HG03108 (cell line): ENCODE data around the gene KHDC4.

Experiments used
- ATAC-seq: cut with Tn5 transposase; IDR thresholded peaks from one replicate; pipeline ENCODE4 v1.9.1; 2021; ENCODE audit warnings: moderate library complexity; ENCODE audit not compliant: unreplicated experiment

The KHDC4 gene

DNA sequence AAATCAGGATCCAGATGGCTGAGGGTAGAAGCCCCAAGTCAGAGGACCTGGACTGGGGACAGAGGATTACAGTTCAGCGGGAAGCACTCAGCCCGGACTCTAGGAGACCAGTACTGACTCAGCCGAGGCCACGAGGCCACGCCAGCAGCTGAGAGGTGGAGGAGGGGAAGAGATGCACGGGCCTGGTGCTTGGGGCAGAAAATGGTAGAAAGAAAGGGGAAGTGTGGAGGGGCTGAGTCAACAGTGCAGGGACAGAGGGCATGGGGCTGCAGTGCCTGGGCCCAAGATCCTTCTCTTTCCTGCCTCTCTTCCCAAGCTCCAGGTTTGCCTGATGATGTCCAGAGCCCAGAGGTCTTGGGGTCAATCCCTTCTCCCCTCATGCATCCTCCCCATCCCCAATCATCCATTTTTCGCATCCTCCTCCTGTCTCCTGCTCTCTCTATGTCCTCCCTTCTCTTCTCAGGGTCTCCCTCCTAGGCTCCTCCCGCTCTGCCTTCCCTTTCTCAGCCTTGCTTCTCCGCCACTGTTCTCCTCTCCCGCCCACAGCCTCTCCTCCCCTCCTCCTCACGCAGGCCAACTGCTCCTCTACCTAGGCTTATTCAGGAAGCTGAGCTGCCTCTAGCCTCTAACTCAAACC lies 36.4 kb upstream of the KHDC4 start:
- ATAC-seq: no peak

DNA sequence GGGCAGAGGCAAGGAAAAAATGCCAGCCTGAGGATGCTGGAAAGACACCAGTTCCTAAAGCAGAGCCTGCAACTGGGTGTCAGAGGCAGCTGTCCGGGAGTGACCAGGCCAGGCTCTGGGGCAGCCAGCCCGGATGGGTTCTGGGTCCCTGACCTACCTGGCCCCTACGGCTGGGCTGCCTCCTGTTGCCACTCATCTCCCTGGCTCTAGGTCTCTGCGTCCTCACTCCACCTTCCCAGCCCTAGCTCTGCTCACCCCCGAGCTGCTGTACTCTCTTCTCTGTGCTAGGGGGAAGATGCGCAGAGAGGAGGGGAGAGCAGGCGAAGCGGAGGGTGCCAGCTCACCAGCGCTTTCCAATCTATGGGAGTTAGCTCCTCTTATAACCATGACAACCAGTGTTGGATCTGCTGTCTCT lies 35.2 kb upstream of the KHDC4 start:
- ATAC-seq: no peak

- ATAC-seq: no peak
Observed at GRCh38 chr1:155968670-155969069, 34.5 kb upstream of the KHDC4 start.

DNA sequence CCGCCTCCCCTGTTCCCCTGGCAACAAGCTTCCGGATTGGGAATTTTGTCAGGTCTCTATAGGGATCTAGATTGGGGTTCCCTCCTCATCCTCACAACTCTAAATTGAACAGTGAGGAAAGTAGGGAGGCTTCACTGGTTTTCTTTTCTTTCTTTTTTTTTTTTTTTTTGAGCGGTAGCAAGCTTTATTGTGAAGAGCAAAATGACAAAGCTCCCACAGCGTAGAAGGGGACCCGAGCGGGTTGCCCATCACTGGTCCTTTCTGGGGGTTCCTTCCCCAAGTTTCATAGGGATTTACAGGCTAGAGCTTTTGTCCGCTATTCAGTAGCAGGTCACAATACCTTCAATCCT lies 33.8 kb upstream of the KHDC4 start:
- ATAC-seq: no peak

GRCh38 chr1:155967341-155968050 lies 33.3 kb upstream of the KHDC4 start:
- no peak for ATAC-seq

DNA sequence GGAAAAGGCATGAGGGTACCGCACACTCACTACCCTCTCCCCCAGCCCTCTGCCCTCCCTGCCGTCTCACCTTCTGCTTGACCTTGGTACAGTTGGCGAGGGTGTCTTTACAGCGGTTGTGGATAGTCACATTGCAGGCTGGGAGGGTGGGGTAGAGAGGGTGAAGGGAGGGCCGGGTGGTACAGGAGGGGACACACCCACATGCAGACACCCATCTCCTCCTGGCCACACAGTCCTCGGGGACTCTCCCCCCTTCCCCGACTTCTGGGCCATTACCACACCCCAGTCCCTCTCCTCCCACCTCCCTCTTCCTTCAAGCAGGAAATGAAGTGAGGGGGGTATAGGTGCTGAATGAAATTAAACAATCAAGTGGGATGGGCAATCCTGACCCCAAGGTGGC lies 32.5 kb upstream of the KHDC4 start:
- ATAC-seq: no peak

DNA sequence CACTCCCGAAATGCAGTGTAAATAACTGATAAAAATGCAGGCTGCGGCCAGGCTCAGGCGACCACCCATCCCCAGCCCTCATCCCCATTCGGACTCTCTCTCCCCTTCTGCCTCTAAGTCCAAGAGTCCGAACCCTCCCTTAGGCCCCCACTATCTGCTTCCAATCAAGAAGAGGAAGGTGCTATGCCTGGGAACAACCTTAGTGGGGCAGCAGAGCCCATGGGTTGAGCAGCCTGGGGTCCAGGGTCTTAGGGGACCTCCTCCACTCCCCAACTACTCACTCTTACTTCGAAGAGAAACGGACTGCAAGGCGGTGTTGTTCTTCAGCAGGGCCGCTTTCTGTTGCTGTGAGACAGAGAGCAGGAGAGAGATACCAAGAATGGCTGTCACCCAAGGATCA lies 31.9 kb upstream of the KHDC4 start:
- ATAC-seq: no peak

- ATAC-seq: no peak
Observed at GRCh38 chr1:155964193-155964592, 30.0 kb upstream of the KHDC4 start.

DNA sequence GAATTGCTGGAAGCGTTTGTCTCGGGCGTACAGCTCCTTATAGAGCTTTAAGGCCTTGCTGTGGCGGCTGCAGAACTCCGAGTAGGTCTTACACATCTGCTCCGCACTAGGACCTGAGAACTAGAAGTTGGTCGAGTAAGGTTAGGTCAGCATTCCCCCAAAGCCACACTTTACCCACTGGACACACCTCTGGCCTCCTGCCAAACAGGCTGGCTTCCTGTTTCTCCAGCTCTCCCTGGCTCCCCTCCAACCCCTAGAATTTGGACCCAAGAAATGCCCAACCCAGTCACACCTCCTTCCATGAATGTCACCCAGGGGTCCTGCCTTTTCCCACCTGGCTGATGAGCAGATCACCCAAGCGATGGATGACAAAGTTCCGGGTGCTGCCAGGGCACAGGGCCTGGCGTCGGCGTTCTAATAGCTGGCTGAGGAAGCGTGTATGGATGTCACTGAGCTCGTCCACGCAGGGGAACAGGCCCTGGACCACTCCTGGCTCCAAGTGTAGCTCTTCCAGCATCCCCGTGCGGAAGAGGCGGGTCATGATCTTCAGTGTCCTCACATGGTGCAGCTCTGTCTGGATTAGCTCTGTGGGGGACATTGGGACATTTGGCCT lies 28.5 kb upstream of the KHDC4 start:
- ATAC-seq: no peak

- no peak for ATAC-seq
Observed at GRCh38 chr1:155961937-155962336, 27.7 kb upstream of the KHDC4 start.

DNA sequence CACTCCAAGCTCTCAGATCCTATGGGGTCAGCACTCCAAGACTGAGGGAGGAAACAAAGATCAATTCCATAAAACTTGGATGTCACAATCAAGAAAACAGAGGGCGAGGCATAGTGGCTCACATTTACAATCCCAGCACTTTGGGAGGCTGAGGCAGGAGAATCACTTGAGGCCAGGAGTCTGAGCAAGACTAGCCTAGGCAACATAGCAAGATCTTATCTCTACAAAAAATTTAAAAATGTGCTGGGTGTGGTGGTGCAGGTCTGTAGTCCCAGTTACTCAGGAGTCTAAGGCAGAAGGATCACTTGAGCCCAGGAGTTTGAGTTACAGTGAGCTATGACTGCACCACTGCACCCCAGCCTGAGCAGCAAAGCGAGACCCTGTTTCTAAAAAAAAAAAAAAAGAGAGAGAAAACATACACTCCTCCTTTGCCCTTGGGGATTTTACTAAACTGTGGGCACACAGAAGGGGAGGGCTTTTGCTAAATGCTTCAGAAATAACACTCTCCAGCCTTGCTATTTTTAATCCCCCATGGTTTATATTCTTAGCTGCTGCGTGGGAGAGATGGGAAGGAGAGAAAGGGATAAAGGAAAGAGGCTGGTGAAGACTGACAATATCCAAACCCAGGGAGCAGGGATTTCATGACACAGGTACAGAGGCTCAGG lies 26.0 kb upstream of the KHDC4 start:
- no peak for ATAC-seq

GRCh38 chr1:155957411-155957915 lies 23.2 kb upstream of the KHDC4 start:
- no peak for ATAC-seq

DNA sequence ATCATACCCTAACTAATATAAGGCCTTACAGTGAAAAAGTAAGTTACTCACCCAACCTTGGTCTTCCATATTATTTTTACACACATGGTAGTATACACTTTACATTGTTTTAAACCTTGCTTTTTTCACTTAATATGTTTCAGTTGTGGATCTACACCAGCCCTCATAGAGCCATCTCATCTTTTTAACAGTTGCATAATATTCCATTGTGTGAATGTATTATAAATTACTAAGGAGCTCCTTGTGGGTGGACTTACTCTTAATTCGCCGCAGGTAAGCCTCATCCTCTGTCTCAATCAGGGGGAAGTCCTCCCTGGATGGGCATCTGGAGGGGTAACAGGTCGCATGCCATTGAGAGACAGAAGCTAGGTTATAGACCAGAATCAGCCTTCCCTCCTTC lies 20.4 kb upstream of the KHDC4 start:
- no peak for ATAC-seq

- no peak for ATAC-seq
Observed at GRCh38 chr1:155952505-155952890, 18.3 kb upstream of the KHDC4 start.

GRCh38 chr1:155951753-155952504 lies 17.7 kb upstream of the KHDC4 start:
- no peak for ATAC-seq

GRCh38 chr1:155950829-155951228 lies 16.6 kb upstream of the KHDC4 start:
- no peak for ATAC-seq

- no peak for ATAC-seq
Observed at GRCh38 chr1:155947741-155948140, 13.5 kb upstream of the KHDC4 start.

DNA sequence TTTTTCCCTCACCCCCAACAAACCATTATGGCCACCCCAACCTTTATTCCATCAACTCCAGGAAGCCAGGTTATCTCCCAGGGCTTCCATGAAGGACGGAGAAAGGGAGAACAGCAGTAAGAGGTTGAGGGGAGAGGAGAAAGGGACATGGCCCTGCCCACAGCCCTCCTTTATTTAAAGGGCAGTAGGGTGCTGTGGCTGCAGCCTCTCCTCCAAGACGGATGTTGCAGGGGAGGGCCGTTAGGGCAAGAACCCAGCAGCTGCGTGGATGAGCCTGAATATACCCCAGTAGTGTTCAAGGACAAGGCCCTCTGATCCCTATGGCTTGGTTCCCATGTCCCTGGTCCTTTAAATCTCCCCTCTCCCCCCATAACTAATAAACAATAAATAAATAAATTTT lies 13.1 kb upstream of the KHDC4 start:
- ATAC-seq: no peak

GRCh38 chr1:155946633-155947219 lies 12.5 kb upstream of the KHDC4 start:
- peak; percentile 2 for ATAC-seq

DNA sequence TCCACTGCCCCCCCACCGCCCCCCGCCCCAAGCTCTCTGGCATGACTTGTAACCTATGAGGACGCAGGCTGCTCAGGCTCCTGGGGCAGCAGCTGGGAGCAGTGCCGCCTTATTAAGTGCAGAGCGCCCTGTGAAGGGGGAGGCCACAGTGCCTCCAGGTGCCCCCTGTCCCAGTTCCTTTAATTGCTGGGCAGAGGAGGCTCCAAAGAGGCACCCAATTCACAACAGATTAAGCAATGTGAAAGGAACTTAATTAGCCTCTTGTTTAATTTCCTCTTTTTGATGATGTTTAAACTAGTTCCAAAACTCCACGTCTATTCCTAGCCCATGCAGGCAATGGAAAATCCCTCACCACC lies 10.2 kb upstream of the KHDC4 start:
- ATAC-seq: no peak
